Stimulated activated naive CD4-positive, alpha-beta T cell treated with Interleukin-2 at 50 U/mL for 16 hours (primary cell): ENCODE data around the gene GMDS.
"Not testable (repeated sequence)": the region's sequence is repeated elsewhere in the genome, so short reads cannot be mapped to it uniquely, and the experiment has no call there.

ENCODE experiments used
- DNase-seq: peaks from one replicate; lab custom pipeline; 2025; lab: John Stamatoyannopoulos, UW

Gene GMDS

DNA sequence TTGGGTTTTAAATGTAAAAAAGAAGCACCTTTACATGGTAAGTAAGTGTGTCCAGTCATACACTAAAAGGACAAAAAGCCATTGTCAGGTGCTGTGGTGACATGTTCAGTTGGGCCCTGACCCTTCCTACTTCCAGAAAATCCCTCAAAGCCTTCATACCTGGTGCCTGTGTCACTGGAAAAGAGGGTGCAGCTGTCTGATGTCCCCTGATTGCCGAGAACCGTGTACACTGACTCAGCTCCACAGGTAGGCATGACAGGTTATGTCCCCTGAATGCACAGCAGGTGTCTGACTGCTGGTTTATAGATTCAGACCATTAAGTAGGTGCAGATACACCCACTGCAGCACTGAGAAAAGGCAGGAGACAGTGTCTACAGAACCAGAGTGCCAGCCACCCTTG is 536.6 kb downstream of the GMDS start:
- DNase-seq, result no peak

DNA sequence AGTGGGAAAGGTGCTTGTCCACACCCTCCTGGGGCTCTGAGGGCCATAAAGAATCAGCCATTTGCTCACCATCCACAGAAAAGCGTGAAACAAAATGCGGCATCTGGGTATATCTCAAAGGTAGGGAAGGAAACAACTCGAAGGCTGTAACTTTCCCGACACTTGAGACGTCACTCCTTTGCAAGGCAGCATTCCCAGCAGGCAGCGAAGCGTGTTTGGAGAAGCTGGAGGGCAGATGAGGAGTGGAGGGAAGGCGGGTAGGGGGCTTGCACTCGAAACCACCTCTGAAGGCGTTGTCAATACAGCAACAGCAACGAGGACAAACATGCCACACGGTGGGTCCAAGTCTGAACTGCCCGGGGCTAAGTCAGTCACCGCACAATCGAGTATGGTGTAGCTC is 537.3 kb downstream of the GMDS start:
- DNase-seq, result no peak

DNA sequence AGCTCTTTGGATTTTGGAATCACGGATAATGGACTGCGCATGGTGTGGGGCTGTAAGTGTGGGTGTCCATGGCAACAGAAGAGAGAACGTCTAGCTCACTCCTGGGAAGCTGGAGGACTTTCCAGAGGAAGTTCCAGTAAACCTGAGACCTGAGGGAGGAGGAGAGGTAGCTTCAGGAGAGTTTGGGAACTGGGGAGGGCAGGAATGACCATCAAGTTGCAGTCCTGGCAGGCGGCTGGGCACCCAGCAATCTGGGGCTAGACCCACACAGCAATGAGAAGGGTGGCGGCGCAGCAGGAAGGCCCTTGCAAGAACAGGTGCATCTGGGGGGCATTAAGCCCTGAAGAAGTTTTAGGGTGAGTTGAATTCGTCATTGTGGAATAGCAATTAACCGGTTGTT is 539.8 kb downstream of the GMDS start:
- no peak for DNase-seq

DNA sequence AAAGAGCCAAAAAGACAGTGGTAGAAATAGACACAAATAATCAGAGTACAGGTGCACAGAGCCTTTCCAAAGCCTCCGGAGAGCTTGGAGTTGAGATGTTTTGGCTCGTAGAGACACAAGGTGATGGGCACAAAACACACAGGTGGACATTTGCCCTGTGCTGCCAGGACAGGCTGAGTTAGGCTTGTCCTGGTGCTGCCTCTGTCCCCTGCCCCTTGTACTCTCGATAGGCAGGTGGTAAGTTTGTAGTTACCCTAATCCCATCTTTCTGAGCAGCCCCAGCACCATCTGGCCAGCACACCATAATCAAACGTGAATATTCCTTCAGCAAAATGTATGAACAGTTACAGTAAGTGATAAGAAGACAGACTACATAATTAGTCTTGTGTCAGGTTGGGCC is 540.2 kb downstream of the GMDS start:
- DNase-seq, result no peak

DNA sequence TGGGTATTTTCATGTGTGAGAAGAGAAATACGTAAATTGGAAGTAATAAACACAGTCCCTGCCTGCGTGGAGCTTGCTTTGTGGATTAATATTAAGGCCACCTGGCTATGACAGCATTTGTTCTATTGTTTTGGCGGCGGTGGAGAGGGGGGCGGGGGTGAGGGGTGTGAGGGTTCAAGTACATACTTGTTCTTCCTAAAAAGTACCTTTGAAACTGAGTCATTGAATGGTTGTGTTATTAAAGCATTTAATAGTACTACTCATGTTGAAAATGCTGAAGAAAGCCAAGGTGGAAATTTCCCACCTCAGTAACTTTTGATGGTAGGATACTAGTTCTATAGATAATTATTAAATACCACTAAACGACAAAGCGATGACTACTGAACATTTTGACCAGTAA is 540.7 kb downstream of the GMDS start:
- no peak for DNase-seq

DNA sequence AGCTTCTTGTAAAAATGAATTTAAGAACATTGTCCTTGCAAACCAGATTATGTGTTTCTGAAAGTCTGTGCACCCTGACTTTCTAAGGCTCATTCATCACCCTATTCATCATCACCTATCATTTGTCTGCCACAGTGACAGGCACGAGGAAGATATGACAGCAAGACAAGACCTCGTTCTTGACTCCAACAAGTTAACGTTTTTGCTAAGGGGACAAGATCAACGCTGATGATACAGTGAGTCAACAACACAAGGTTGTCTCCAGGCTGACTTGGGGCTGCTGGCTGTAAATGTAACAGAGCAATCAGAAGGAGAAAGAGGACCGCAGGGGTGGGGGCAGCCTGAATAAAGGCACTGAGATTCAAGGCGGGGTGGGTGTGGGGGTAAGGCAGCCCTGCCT is 541.5 kb downstream of the GMDS start:
- no peak for DNase-seq

DNA sequence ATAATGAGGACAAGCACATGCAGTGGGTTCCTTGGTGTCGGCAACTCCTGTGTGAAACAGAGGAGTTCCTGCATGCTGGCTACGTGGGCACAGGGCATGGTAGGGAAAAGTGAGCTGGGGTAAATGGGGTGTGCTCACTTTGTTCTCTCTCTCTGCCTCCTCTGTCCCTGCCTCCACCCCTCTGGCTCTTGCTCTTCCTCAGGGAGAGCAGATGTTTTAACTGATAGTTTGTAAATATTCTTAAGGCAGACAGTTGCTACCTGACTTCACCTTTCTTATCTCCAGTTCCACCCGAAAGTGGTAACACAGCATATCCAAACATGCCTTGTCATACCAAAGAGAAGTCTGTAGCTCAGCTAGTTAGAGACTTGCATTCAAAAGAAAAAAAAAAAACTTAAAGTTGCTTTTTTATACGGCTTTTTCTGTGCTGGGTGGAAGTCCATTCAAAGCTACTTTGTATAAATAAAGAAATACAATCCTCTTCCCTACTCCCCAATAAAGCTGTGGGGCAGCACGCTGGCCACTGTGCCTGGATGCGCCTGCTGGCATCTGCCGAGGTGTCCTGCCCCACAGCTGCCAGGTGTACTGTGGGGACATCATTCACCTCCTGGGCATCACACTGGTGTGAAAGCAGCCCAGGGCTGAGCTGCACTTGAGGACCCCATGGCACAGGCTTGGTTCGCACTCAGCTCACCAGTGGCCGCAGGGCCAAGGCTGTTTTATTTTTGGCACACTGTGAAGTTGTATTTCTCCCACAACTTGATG is 542.1 kb downstream of the GMDS start:
- DNase-seq, result no peak

DNA sequence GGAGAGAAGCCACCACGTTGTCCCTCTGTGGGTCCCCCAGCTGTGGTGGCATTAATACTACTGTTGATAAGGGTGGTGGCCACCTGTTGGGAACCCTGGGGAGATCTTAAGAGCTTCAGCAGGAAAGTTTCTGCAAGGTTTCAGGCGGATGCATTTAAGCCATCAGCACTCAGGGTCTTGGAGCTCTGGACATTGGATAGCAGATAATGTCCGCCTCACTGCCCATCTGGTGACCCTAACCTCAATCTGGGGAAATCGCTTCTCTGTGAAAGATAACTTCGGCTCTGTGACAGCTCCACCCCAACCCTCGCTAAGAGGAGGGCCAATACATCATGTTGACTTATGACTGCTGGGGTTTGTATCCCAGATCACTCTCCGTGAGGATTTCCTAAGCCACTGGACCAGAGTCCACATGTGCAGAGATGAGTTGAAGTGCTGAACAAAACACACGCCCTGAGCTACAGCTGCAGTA is 542.8 kb downstream of the GMDS start:
- no peak for DNase-seq

DNA sequence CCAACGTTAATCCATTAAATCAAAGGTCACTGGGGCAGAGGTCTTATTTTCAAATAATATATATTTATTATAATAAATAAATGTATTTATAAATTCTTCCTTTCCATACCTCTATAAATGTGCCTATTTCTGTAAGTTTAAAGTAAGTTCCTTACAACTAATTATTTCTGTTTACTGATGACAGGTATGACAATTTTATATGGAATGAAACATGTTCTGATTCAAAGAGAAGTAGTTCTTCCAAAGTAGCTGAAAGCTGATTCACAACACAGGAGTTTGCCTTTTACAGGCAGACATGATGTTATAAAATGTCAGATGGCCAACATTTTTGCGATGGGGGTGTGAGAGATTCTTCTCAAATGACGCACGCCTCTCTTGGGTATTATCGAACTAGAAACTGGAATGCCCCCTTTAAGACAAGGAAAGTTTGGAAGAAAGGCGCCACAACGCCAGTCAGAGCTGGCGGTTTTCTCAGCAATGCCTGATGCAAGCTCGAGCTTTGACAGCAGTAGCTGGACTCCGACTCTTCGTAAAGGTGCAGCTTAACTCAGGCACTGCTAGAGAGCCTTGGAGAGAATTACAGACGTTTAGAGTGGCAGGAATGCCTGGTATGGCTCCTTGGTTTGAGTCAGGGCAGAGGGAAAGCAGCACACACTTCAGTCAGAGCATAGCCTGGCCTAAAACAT is 543.6 kb downstream of the GMDS start:
- DNase-seq, result no peak

DNA sequence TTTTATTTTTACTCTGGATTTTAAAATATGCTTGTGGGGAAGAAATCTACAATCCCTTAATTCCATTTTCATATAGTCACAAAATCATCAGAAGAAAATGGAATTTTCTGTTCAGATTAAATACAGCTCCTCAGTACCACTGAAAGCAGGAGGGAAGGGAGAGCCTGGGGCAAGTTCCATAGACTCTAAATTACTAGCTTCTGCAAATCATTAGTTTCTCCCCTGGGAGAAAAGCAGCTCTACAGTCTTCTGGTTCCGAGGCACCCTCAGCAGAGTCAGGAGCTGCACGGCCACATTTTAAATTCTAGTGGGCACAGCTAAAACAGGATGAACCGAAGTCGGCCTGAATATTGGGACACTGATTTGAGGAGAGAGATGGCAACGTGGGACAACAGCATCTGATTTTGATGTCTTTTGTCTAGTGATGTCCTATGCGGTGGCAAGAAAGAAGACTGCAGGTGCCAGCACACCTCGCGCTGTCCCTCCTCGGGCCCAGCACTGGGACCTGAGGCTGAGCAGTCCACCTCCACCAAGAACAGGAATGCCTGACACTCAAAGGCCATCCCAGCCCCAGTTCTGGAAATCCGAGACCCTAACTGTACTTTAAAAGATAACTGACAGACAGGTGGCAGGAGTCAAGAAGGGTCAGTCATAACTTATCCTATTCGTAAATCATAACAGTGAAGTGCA is 545.0 kb downstream of the GMDS start:
- no peak for DNase-seq

DNA sequence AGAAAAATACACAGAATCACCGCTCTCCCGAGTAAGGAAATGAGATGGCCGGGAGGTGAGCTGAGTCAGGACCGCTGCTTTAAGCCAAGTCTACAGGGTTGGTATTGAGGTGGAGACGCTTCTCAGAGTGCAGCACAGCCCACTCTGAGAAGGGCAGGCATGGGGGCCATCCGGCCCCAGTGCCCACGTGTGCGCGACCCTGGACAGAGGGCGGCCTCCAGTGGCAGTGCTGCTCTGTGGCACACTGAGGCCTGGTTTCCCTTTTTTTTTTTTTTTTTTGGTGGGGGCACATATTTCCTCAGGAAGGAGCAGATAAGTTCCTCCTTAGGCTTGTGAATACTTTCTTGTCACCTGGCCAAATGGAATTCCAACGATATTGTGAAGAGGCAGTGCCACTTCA is 546.9 kb downstream of the GMDS start:
- no peak for DNase-seq

DNA sequence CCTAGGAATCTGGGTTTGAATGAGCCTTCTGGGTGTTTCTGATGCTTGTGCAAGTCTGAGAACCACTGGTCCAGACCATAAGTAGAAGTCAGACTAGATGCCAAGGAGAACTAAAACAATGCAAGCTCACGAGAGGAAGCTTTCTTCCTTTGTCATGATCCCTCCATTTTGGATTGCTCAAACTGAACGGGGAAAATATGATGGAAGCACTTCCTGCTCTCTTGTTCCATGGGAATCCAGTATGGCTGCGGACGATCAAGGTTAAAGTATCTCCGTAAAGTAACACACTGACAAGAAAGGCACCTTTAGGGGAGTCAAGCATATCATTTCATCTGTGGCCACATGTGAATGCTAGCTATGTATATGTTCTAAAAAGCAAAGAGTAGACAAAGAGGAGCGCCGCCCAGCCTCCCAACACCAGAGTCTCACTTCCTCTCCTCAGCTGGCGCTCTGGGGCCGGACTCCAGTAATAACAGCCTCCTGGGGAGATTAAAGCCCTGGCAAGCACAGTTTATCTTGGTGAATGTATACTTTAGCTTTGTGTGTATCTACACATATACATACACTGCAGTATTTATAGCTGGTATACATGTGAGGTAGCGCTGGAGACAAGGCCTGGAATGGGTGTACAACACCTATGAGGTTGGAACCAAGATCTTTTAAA is 547.6 kb downstream of the GMDS start:
- no peak for DNase-seq

DNA sequence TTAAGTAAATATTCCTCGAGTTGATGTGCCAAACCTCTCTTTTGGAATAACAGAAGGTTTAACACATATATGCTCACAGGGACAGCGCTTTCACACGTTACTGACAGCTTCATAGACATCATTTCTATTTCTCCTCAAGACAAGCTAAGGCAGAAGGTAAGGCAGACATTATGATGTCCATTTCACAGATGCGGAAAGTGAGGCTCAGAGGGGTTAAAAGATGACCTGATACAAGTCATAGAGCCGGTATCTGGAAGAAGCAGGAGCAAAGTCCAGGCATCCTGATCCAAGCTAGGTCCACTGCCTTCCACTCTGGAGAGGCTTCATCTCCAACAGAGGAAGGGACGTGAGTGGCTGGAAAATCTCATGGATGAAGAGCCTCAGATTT is 548.9 kb downstream of the GMDS start:
- no peak for DNase-seq

DNA sequence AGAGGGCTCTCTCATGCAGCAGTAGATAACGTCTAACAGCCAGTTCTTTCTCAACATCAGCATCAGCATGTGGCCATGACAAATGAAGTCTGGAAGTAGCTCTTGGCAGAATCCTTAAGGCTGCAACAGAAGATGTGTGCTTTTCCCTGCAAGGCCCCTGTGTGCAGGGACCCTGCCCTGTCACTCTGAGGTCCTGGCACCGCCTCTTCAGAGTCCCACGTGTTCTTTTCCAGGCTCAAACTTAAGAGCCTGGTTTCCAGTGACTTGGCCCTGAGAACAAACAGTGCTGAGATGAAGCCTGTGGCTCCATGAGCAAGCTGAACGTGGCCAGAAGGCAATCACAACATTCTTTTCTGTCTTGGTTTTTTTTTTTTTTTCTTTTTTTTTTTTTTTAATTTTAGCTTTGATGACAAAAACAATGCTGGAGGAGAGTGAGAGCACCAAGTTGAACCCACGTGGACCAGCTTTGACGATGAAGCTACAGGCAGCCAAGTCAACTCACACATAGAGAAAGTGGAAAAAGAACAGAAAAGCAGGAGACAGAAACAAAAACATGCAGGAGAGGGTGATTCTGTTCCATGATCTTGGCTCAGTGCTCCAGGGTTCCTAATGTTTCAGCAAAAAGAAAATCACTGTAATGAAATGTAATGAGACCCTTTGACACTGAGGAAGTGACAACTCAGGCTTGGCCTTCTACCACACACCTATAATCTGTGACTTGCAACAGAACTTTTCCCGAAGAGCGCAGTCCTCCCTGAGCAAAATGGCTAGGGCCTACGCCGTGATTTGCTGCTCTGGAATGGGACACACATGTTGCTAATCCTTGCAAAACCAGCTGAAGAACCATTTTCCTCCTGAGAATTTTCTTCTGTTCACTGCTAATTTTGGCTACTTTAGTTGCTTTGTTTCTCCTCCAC is 549.6 kb downstream of the GMDS start:
- no peak for DNase-seq

DNA sequence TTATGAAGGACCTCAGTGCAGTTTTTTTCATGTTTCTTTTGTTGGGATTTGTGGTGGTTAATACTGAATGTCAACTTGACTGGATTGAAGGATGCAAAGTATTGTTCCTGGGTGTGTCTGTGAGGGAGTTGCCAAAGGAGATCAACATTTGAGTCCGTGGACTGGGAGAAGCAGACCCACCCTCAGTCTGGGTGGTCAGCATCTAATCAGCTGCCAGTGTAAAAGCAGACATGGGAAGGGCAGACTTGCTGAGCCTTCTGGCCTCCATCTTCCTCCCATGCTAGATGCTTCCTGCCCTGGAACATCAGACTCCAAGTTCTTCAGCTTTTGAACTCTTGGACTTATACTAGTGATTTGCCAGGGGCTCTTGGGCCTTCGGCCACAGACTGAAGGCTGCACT is 553.6 kb downstream of the GMDS start:
- DNase-seq, result not testable (repeated sequence)

DNA sequence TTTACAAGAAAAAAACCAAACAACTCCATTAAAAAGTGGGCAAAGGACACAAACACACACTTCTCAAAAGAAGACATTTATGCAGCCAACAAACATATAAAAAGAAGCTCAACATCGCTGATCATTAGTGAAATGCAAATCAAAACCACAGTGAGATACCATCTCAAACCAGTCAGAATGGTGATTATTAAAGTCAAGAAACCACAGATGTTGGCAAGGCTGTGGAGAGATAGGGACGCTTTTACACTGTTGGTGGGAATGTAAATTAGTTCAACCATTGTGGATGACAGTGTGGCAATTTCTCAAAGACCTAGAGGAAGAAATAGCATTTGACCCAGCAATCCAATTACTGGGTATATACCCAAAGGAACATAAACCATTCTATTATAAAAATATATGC is 554.7 kb downstream of the GMDS start:
- DNase-seq, result not testable (repeated sequence)

DNA sequence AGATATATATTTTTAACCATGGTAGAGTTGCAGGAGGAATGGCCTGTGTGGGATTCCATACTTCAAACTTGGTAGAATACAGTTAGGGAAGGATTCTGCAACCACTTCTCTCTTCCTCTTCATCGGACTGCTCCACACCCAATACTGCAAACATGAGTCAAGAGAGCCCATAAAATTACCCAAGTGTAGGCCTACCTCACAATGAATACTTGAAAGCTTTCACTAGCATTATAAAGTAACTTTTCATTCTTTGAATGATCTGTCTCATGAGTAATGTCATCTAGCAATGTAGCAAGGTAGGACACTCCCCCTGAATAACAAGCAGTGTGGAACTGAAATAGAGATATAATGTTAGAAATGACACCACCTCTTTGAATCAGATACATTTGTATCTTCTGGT is 556.3 kb downstream of the GMDS start:
- DNase-seq, result no peak

DNA sequence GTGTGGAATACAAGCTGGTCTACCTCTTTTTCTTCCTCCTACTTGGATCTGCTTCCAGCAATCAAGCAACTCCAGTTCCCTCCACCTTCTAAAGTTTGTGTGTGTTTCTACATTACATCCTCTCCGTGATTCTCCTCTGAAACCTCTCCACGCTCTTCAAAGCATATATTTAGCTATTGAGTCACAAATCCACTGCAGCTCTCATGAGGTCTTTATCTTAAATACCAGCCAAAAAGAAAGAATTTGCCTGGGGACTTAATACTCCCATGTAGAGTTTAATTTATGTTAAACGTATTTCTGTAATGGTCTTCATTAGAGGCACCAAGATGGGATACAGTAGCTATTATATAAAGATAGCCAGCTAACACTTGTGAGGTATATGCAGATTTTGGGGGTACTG is 557.0 kb downstream of the GMDS start:
- no peak for DNase-seq

DNA sequence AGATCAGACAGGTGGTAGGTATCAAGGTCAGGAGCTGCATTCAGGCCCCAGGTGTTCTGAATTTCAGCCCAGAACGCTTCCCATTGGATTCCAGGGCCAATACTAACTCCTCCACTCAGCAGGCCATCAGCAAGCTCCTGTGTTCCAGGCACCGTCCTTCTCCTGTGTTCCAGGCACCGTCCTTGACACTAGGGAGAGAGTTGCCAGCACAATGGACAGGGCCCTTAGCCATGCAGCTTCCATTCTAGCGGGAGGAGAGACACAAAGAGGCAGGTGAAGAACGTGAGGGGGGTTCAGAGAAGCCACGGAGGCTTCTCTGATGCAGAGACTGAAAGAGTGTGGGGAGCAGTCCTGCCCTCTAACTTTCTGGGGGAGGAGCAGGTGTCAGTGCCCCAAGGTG is 558.0 kb downstream of the GMDS start:
- DNase-seq, result no peak

DNA sequence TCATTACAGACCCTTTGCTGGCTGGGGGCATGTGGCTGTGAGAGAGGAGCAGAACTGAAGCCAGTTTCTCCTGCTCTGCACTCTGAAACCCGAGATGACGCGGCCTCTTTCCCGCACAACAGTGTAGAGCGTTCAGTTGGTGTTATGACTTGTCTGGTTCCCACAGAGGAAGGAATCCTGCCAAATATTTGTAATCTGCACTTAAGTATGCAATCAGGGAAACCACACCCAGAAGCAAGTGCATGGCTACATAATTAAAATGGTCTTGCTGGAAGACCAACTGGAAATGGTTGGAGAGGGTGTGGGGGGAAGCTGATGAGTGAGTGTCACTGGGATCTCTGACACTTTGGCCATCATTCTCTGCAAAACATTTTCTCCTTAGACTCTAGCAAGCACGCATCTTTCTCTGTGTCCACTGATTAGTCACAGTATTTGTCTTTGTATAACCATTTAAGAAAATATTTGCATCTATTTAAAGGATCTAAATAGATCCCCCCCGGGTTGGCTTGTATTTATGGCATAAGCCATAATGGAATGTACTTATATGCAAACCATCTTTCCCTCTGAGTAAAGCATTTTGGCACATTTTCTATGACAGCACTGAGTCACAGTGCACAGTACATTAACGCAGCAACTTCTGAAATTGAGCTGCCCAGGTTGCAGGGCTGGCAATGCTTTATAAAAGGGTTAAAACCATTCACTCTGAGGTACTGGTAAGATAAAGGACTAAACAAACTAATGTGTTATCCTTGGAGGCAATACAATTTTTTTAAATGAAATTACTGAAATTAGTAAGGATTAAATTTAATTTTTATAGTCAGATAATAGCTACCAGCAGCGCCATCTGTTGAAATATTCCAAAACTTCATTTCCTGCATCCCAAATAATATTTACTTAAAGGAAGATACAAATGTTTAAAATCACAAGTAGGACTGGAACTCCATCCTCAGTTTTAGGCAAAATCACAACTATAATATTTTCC is 559.0 kb downstream of the GMDS start:
- DNase-seq, result no peak
